Stimulated activated CD4-positive, alpha-beta T cell treated with anti-CD3 and anti-CD28 coated beads, Interleukin-15, amount 100 ng/mL, for 24 hours (primary cell): ENCODE measurements around the gene FAM241B.

Experiments used
- DNase-seq: peaks from one replicate; pipeline ENCODE4 v3.0.0-alpha.2; 2020

The FAM241B gene

GRCh38 chr10:69634759-69635425, 4.8 kb downstream of the FAM241B start:
- no peak for DNase-seq

DNA sequence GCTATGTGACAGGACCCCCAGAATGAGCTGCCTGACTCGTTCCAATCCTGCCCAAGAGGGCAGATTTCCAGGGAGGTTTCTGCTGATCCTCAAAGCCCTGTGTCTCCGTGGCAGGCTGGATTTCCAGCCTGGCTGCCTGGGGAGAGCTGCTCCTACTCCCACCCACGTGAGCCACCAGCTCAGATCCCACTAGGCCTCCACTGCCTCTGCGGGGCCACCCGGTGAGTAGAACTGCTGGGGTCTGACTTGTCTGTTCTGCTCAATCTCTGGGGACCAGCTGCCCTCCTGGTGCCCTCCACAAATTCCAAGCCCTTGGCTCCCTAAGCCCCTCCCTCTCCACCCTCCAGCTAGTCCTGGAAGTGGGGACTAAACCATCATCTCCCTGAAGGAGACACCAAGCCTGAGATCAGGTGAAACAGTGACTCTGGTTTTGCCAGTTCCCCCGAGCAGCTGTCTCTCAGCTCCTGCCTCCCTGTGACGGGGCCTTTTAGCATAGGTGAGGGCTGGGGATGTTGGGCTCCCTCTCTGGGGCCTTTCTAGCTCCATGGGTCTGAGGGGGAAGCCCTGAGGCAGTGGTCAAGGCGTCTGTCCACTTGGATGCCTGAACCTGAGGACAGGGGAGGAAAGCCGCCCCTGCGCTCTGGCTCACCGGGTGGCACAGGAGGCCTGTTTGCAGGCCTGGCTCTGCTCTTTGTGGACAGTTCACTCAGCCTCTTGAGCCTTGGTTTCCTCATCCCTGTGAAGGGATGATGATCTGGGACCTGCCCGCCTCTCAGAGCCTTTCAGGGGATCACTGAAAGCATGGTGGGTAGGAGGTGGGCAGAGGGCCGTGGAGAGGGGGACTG, 5.6 kb downstream of the FAM241B start:
- DNase-seq = no peak

DNA sequence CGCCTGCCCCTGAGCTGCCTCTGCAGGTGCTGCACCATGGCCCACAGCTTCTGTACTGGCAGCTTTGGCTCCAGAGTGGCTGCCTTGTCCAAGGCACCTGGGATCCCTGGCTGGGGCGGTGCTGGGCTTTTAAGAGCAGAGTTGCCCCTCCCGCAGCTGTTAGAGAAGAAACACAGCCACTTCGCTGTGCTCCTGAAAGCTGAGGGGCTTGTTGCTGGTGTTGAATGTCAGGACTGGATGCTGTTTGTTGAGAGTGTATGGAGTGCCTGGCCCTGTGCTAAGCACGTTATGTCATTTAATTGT, 6.2 kb downstream of the FAM241B start:
- DNase-seq = no peak

- DNase-seq = peak; percentile 24
Observed at GRCh38 chr10:69636626-69637605, 6.9 kb downstream of the FAM241B start.

DNA sequence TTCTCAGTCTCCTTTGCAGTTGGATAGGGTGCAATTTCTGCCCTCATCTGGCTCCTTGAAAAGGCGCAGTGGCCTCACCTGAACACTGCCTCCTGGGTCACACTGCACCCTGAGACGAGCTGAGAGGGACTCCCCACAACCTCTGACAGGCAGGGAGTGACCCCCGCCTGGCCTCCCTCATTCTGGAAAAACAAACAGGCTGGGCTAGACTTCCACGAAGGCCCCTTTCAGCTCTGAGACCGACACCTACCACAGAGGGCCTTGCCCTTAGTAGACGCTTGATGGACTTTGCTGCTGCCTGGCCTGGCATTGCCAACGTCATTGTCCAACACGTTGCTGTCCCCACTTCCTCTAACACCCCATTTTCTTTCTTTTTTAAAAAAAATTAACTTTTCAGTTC, 8.6 kb downstream of the FAM241B start:
- no peak for DNase-seq

DNA sequence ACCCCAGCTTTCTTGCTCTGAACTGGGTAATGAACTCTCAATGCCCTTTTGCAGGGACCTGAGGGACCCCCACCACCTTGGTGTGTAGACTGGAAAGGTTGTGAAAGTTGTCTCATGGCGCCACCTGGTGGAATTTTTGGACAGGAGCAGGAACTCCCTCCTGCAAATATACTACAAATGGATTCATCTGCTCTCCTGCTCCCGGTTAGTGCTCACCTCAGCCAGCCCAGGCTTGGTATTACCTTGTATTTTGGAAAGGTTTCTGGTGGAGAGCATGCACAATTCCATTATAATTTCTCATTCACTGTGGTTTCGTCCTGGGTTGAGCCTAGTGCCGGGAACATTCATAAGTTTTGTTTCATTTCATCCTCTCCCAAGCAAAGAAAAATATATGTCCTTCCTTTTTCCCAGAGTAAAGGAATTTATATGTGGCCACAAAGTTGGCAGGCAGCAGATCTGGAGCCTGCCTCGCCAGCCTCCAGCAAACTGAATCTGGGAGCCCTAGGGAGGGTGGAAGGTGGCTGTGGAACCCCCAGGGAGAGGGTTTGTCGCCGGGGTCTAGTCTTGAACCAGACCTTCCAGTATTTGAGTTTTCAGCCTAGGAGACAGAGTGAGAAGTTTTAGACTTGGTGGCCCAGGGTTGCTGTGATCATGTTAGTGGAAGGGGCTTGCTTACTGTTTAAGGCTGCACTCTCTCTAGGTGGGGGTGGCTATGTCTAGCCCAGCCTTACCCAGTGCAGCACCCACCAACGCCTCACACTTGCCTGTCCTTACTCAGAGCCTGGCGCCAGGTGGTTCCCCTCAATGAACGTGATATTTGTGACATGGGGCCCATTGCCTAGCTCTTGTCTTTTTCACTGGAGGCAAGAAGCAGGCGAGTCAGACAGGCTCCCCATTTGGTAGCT, 9.5 kb downstream of the FAM241B start:
- DNase-seq = peak; percentile 72

GRCh38 chr10:69640196-69640980, 10.3 kb downstream of the FAM241B start:
- DNase-seq = no peak

DNA sequence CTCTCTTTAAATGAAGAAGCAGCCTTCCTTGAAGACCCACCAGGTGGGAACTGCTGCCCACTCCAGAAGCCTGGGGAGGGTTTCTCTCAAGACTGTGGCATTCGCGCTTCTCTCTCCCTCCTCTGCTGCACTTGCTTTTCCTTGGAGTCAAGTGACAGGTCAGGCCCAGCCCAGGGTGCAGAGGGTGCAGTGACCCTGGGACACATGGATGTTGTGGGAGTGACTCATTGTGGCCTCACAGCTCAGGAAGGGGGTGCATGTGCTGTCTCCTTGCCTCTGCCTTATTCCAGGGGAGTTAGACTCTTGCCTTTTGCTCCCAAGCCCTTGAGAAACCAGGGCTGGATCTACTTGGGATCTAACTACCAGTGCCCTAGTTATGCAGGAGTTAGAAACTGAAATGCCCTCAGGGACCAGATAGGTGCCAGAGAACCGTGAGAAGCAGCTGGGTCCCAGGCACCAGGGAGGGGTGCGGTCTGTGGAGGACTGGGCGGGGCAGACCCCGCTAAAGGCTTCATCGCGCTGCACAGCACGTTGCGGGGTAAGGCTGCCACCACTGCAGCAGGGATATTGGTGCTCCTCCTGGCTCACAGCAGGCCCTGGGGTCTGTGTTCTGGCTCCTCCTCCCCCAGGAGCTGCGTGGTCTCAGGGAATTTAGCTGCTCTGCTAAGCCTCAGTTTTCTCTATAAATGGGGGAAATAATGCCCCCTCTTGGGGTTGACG, 11.4 kb downstream of the FAM241B start:
- no peak for DNase-seq

DNA sequence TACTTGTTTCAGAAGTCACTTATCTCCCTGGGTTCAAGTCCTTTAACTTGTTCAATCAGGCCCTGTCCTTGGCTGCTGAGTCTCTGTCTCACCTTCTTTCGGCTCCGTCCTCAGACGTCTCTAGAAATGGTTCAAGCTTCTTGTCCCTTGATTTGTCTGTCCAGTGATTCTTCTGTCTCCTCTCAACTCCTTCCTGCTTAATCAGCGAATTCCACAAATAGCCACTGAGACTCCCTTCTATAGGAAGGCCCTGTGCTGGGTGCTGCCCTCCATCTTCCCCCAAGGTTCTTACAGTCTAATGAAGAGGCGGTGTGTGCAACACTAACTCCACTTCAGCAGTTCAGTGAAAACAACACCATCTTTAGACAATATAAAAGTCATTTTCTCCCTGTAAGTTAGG, 12.7 kb downstream of the FAM241B start:
- DNase-seq = no peak

- DNase-seq = no peak
Observed at GRCh38 chr10:69643779-69644657, 14.0 kb downstream of the FAM241B start.

DNA sequence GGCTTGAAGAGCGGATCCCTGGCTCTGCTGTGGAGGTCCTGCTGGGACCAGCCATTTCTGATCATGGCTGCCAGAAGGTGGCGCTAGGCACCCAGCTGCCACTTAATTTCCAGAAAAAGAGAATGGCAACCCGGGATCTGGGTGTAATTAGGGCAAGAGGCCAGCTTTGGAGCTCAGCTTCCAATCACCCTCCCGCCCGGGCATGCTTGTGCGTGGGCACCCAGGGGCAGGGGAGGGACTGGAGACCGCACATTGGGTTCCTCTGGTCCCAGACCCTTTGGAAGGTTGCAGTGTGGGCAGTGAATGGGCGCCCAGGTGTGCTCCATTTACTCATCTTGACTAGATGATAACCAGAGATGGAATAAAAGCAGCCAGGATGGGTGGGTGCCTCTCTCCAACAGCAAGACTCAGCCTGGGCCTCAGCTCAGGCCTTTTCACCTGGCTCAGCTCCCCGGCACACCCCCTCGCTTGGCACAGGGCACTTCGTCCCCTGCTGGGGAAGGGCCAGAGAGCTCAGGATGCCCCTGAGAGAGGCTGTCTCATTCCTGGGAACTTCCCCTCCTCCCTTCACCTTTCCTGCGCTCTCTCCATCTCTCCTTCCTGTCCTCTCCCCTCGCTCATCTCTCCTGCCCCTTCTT, 14.7 kb downstream of the FAM241B start:
- peak; percentile 64 for DNase-seq

- DNase-seq = no peak
Observed at GRCh38 chr10:69645296-69646184, 15.5 kb downstream of the FAM241B start.

- no peak for DNase-seq
Observed at GRCh38 chr10:69646185-69647060, 16.4 kb downstream of the FAM241B start.

- DNase-seq = no peak
Observed at GRCh38 chr10:69647126-69647525, 17.1 kb downstream of the FAM241B start.

- DNase-seq = no peak
Observed at GRCh38 chr10:69647819-69648218, 17.8 kb downstream of the FAM241B start.

DNA sequence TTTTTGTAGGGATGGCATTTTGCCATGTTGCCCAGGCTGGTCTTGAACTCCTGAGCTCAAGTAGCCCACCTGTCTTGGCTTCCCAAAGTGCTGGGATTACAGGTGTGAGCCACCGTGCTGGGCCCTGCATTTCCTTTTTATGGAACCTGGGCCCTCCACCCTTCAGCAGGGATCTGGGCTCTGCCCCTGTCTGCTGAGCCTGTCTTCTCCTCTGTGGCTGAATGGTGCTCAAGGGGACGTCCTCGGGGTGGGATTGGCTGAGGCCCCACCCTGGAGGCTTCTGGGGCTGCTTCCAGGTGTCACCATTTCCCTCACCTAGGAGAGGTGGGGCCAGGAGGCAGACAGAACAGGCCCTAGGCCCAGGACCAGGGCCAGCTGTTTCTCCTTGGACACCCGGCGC, 18.4 kb downstream of the FAM241B start:
- DNase-seq = no peak
